ENCODE measurements around the gene MCCD1.

GRCh38 chr6:31493875-31494694 lies 34.7 kb upstream of the MCCD1 start:
- TF ChIP-seq, protein P1, sequence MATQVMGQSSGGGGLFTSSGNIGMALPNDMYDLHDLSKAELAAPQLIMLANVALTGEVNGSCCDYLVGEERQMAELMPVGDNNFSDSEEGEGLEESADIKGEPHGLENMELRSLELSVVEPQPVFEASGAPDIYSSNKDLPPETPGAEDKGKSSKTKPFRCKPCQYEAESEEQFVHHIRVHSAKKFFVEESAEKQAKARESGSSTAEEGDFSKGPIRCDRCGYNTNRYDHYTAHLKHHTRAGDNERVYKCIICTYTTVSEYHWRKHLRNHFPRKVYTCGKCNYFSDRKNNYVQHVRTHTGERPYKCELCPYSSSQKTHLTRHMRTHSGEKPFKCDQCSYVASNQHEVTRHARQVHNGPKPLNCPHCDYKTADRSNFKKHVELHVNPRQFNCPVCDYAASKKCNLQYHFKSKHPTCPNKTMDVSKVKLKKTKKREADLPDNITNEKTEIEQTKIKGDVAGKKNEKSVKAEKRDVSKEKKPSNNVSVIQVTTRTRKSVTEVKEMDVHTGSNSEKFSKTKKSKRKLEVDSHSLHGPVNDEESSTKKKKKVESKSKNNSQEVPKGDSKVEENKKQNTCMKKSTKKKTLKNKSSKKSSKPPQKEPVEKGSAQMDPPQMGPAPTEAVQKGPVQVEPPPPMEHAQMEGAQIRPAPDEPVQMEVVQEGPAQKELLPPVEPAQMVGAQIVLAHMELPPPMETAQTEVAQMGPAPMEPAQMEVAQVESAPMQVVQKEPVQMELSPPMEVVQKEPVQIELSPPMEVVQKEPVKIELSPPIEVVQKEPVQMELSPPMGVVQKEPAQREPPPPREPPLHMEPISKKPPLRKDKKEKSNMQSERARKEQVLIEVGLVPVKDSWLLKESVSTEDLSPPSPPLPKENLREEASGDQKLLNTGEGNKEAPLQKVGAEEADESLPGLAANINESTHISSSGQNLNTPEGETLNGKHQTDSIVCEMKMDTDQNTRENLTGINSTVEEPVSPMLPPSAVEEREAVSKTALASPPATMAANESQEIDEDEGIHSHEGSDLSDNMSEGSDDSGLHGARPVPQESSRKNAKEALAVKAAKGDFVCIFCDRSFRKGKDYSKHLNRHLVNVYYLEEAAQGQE (IDR thresholded peaks at IDR 0.05; ENCODE audit: insufficient read depth in 1 of 2, low read depth in 2 of 2, low read length in 1 of 2): no peak
- peak; percentile 95 for TF ChIP-seq CTCF (IDR thresholded peaks at IDR 0.05)
- no peak for TF ChIP-seq POLR2AphosphoS5 (IDR thresholded peaks at IDR 0.05; ENCODE audit: low read depth, low read length)
- 0 out of 2 replicates have a peak, but pooled peaks have one; percentile 57 for TF ChIP-seq SIN3A (IDR thresholded peaks at IDR 0.05; ENCODE audit: borderline replicate concordance, insufficient read depth, low read depth, low read length)
- TF ChIP-seq TCF7L2 (IDR thresholded peaks at IDR 0.05; ENCODE audit: low read depth, low read length): no peak

Data from Panc1 (cell line).